MM.1S (cell line): ENCODE data around the gene SULF2.

Experiments used
- DNase-seq: peaks from one replicate; pipeline ENCODE4 v3.0.0-alpha.2; 2015
- H2AFZ ChIP-seq: fragments of 300-600 bp; sonication (generic); 2 replicates; pipeline ENCODE4 v1.6.0; 2016; ENCODE audit warnings: antibody characterized with exemption, low read length
- H3F3A ChIP-seq: fragments of 300-600 bp; sonication (generic); 2 replicates; pipeline ENCODE4 v1.6.1; 2016; ENCODE audit warnings: mild to moderate bottlenecking, antibody characterized with exemption, low read length, moderate library complexity, mixed read lengths; ENCODE audit not compliant: insufficient read depth
- H3K27ac ChIP-seq: fragments of 300-600 bp; sonication (generic); 2 replicates; pipeline ENCODE4 v1.5.1; 2016; ENCODE audit warnings: mild to moderate bottlenecking, low read length
- H3K27me3 ChIP-seq: fragments of 300-600 bp; sonication (generic); replicated peaks from 2 replicates; pipeline ENCODE4 v1.6.0; 2016; ENCODE audit warnings: low read length; ENCODE audit not compliant: insufficient read depth
- H3K36me3 ChIP-seq: fragments of 300-600 bp; sonication (generic); replicated peaks from 2 replicates; pipeline ENCODE4 v1.6.1; 2016; ENCODE audit warnings: mild to moderate bottlenecking, low read length, mixed read lengths; ENCODE audit not compliant: insufficient read depth
- H3K4me1 ChIP-seq: fragments of 300-600 bp; sonication (generic); 2 replicates; pipeline ENCODE4 v1.6.1; 2016; ENCODE audit warnings: low read length, mixed read lengths
- H3K4me2 ChIP-seq: fragments of 300-600 bp; sonication (generic); 2 replicates; pipeline ENCODE4 v1.6.0; 2016; ENCODE audit warnings: low read depth, low read length
- H3K4me3 ChIP-seq: fragments of 300-600 bp; sonication (generic); 2 replicates; pipeline ENCODE4 v1.5.1; 2016; ENCODE audit warnings: low read length, mixed read lengths
- H3K79me2 ChIP-seq: fragments of 300-600 bp; sonication (generic); 2 replicates; pipeline ENCODE4 v1.6.1; 2016; ENCODE audit warnings: mixed run types, low read length, mixed read lengths
- H3K9ac ChIP-seq: fragments of 300-600 bp; sonication (generic); 2 replicates; pipeline ENCODE4 v1.6.1; 2016; ENCODE audit warnings: low read length, mixed read lengths
- H3K9me2 ChIP-seq: fragments of 300-600 bp; sonication (generic); replicated peaks from 2 replicates; pipeline ENCODE4 v1.6.1; 2016; ENCODE audit warnings: mild to moderate bottlenecking, low read length, mixed read lengths; ENCODE audit not compliant: insufficient read depth
- H3K9me3 ChIP-seq: fragments of 300-600 bp; sonication (generic); replicated peaks from 2 replicates; pipeline ENCODE4 v1.6.1; 2016; ENCODE audit warnings: mild to moderate bottlenecking, low read length, mixed read lengths; ENCODE audit not compliant: insufficient read depth
- H4K20me1 ChIP-seq: fragments of 300-600 bp; sonication (generic); 2 replicates; pipeline ENCODE4 v1.6.1; 2016; ENCODE audit warnings: mild to moderate bottlenecking, low read length, moderate library complexity, mixed read lengths; ENCODE audit not compliant: insufficient read depth
- EZH2 ChIP-seq: fragments of 300-600 bp; sonication (generic); optimal IDR thresholded peaks from 2 replicates; pipeline ENCODE3; 2017; ENCODE audit warnings: low read depth, mild to moderate bottlenecking, antibody characterized with exemption, low read length, mixed read lengths
- EZH2phosphoT487 ChIP-seq: fragments of 300-600 bp; sonication (generic); IDR thresholded peaks from 2 replicates; pipeline ENCODE4 v1.6.1; 2018; ENCODE audit warnings: antibody characterized with exemption, low read length
- TF ChIP-seq, protein P1 (sequence below): fragments of 300-600 bp; sonication (generic); IDR thresholded peaks from 2 replicates; pipeline ENCODE4 v1.5.1; 2016; ENCODE audit warnings: antibody characterized with exemption, low read length, mixed read lengths

Gene SULF2

GRCh38 chr20:47708140-47708807 is 77.0 kb downstream of the SULF2 start:
- Histone ChIP-seq H3K79me2 (peaks cover 88% of the 10 kb centered on the region), H2AFZ (no peak overlapping the region), H3K4me1 (no peaks in the 10 kb centered on the region), H3K27me3 (no peaks in the 10 kb centered on the region), H3K4me3 (no peak overlapping the region), H3K27ac (no peak overlapping the region), H3K9ac (no peak overlapping the region), H3K9me3 (no peaks in the 10 kb centered on the region), H3F3A (no peaks in the 10 kb centered on the region), H4K20me1 (0 out of 2 replicates have a peak, but pooled peaks cover 6% of the 10 kb centered on the region), H3K4me2 (no peak overlapping the region), H3K36me3 (0 out of 2 replicates have a peak, but pooled peaks cover 6% of the 10 kb centered on the region), H3K9me2 (no peaks in the 10 kb centered on the region)
- DNase-seq = no peak
- TF ChIP-seq EZH2phosphoT487 = no peak
- TF ChIP-seq, protein P1, sequence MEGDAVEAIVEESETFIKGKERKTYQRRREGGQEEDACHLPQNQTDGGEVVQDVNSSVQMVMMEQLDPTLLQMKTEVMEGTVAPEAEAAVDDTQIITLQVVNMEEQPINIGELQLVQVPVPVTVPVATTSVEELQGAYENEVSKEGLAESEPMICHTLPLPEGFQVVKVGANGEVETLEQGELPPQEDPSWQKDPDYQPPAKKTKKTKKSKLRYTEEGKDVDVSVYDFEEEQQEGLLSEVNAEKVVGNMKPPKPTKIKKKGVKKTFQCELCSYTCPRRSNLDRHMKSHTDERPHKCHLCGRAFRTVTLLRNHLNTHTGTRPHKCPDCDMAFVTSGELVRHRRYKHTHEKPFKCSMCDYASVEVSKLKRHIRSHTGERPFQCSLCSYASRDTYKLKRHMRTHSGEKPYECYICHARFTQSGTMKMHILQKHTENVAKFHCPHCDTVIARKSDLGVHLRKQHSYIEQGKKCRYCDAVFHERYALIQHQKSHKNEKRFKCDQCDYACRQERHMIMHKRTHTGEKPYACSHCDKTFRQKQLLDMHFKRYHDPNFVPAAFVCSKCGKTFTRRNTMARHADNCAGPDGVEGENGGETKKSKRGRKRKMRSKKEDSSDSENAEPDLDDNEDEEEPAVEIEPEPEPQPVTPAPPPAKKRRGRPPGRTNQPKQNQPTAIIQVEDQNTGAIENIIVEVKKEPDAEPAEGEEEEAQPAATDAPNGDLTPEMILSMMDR = no peak
- no peak for TF ChIP-seq EZH2

GRCh38 chr20:47706345-47706744 is 78.9 kb downstream of the SULF2 start:
- Histone ChIP-seq H3K4me2 (no peak overlapping the region), H3K27ac (no peak overlapping the region), H4K20me1 (0 out of 2 replicates have a peak, but pooled peaks cover 6% of the 10 kb centered on the region), H3K4me1 (no peaks in the 10 kb centered on the region), H3K79me2 (peaks cover 80% of the 10 kb centered on the region), H3F3A (no peaks in the 10 kb centered on the region), H3K9ac (no peak overlapping the region), H3K27me3 (no peaks in the 10 kb centered on the region), H3K9me3 (no peaks in the 10 kb centered on the region), H3K9me2 (no peaks in the 10 kb centered on the region), H3K4me3 (no peak overlapping the region), H2AFZ (no peak overlapping the region), H3K36me3 (peaks cover 9% of the 10 kb centered on the region; the same call in 1 of the 2 replicates)
- DNase-seq = no peak
- TF ChIP-seq, protein P1 = no peak
- no peak for TF ChIP-seq EZH2

- H3K4me1 ChIP-seq = no peaks in the 10 kb centered on the region
- H3K9me2 ChIP-seq = no peaks in the 10 kb centered on the region
- peaks cover 9% of the 10 kb centered on the region; the same call in 1 of the 2 replicates for H3K36me3 ChIP-seq
- no peak overlapping the region for H3K4me3 ChIP-seq
- H3K27ac ChIP-seq = no peak overlapping the region
- H3K9ac ChIP-seq = no peak overlapping the region
- H3K9me3 ChIP-seq = no peaks in the 10 kb centered on the region
- H4K20me1 ChIP-seq = 0 out of 2 replicates have a peak, but pooled peaks cover 6% of the 10 kb centered on the region
- no peak overlapping the region for H2AFZ ChIP-seq
- no peak overlapping the region for H3K4me2 ChIP-seq
- peaks cover 78% of the 10 kb centered on the region for H3K79me2 ChIP-seq
- DNase-seq = no peak
- no peak for TF ChIP-seq EZH2
- TF ChIP-seq, protein P1 = no peak
- no peak for TF ChIP-seq EZH2phosphoT487
- no peaks in the 10 kb centered on the region for H3F3A ChIP-seq
- H3K27me3 ChIP-seq = no peaks in the 10 kb centered on the region
Observed at GRCh38 chr20:47705497-47705856, 79.8 kb downstream of the SULF2 start.
